ENCODE results near the gene C1orf210.

C1orf210 gene

DNA sequence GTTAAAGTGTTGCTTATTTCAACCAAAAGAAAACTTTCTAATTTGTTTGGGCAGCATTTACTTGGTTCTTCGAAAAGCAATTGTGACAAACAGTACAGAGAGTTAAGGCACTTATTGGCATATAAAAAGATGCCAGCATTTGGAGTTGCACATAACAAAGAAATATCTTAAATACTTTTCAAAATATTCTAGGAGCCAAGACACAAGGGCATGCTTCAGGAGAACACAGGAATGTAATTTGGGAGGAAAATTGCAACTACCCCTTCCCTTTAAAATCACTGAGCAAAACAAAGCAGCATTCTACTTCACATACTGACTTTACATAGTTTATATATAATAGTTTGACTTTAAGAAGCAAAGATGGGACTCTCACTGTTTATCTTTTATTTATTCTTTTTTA lies 10.8 kb upstream of the C1orf210 start:
- no peak for DNase-seq (ENCODE audit: low read depth in 2 of 3, low spot score in 1 of 3)

DNA sequence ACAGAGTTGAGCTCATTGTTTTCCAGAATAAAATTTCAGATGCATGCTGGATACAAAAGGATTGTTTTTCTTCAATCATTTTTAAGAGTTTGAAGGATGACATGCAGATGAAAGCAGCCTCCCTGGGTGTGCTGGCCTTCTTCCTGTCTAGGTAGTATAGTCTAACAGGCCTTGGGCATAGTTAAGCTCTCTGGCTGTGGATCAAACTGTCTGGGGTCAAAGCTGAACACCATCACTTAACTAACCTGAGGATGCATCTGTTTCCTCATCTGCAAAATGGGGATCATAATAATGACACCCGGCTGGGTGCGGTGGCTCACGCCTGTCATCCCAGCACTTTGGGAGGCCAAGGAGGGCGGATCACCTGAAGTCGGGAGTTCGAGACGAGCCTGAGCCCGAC lies 9.4 kb upstream of the C1orf210 start:
- DNase-seq (ENCODE audit: low read depth in 2 of 3, low spot score in 1 of 3) = no peak

DNA sequence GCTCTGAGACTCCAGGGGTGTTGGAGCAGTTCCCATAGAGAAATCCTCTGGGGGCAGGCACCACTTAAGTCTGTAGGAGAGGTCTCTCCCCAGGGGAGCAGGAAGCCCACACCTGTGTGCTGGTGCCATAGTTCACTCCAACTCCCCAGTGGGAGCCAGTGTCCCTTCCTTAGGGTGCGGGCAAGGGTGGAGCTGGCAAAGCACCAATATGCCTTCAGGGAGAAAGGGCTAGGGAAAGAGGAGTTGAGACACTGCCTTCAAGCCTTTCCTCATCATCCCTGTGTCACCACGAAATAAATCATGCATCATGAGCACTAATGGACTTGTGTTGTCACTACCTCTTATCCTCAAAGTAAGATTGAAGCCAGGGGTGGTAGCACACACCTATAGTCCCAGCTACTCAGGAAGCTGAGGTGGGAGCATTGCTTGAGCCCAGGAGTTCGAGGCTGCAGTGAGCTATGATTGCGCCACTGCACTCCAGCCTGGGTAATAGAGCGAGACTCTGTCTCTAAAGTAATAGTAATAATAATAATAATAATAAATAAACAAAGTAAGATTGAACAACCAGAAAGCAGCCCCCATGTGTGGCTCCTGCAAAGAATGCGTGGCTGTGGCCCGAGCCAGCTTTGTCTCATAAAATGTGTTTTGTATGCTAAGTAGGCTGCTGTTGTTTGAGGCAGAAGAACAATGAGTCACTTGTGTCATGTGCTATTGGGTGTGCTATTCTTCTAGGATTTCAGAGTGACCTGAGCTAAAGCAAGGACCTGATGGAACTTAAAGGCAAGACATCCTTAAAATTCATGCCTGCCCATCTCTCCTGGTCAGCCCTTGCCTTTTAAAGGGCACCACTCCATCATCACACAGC lies 8.7 kb upstream of the C1orf210 start:
- DNase-seq (ENCODE audit: low read depth in 2 of 3, low spot score in 1 of 3) = no peak

DNA sequence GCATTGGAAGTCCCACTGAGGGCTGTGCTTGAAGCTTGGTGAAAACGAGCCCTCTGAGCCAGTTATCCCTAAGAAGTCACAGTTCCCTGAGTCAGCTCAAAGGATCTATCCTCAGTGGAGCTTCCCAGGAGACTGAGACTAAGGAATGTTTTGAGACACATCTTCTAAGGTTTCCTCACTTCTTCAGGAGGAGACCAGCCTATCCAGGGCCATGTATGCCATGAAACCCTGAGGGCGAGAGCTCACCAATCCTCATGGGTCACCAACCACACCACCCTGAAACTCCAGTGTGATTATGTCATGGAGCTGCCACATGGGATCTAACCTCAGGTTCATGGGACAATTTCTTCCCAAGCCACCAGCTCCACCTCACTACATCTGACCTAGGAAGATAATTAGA lies 7.8 kb upstream of the C1orf210 start:
- no peak for DNase-seq (ENCODE audit: low read depth in 2 of 3, low spot score in 1 of 3)

DNA sequence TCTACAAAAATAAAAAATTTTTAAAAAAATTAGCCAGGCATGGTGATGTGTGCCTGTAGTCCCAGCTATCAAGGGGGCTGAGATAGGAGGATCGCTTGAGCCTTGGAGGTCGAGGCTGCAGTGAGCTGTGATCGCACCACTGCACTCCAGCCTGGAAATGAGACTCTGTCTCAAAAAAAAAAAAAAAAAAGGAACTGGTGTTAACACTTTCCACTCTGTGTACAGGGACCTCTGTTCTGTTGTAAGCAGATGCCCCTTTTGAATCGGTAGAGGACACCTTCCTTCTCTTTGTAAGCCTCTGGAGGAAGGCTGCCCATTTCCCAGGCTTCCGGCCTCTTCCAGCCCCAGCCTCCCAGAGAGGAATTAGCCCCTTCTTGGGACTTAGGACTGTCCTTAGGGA lies 7.3 kb upstream of the C1orf210 start:
- DNase-seq (ENCODE audit: low read depth in 2 of 3, low spot score in 1 of 3) = no peak

DNA sequence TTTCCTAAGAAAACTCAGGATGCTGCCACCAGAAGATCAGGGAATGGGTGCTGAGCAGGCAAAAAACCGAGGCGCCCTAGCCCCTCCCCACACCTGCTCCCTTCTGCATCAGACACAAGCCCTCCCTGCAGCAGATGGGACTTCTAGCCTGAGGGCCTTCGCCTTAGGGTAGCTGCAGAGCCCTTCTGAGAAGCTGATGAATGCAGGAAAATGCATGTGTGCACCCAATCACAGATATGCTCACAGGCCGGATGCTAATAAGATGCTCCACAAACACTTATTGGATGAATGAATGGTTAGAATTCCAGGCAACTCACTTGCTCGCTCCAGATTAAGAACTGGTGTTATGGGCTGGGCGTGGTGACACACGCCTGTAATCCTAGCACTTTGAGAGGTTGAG lies 6.8 kb upstream of the C1orf210 start:
- DNase-seq (ENCODE audit: low read depth in 2 of 3, low spot score in 1 of 3) = no peak

DNA sequence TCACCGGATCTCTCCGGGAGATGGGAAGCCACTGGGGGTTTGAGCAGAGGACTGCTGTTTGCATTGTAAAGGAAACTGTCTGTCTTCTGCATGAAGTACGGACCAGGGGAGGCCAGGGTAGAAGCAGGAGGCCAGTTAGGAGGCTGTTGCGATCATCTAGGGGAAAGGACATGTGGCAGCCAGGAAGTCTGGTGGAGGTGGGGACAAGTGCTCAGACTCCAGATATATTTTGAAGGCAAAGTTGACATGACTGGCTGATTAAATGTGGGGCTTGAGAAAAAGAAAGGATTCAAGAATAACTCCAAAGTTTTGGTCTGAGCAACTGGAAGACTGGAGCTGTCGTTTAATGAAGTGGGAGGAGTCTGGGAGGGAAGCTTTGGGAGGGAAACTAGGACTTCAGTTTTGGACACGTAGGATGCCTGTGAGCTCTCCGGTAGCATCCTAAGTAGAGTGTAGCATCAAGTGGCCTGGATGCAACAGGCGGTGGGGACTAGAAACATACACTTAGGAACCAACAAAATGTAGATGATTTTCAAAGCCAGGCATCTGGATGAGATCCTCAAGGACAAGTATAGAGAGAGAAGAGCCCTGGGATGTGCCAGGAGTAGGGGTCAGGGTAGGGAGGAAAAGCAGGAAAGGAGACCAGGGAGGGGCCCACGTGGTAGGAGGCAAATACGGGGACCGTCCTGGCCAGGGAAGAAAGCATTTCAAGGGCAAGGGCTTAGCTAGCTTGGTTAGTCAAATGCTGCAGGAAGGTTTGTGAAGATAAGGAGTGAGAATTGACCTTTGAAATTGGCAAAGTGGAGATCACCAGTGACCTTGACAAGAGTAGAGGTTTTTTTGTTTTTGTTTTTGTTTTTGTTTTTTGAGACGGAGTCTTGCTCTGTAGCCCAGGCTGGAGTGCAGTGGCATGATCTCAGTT lies 3.7 kb upstream of the C1orf210 start:
- no peak for DNase-seq (ENCODE audit: low read depth in 2 of 3, low spot score in 1 of 3)

DNA sequence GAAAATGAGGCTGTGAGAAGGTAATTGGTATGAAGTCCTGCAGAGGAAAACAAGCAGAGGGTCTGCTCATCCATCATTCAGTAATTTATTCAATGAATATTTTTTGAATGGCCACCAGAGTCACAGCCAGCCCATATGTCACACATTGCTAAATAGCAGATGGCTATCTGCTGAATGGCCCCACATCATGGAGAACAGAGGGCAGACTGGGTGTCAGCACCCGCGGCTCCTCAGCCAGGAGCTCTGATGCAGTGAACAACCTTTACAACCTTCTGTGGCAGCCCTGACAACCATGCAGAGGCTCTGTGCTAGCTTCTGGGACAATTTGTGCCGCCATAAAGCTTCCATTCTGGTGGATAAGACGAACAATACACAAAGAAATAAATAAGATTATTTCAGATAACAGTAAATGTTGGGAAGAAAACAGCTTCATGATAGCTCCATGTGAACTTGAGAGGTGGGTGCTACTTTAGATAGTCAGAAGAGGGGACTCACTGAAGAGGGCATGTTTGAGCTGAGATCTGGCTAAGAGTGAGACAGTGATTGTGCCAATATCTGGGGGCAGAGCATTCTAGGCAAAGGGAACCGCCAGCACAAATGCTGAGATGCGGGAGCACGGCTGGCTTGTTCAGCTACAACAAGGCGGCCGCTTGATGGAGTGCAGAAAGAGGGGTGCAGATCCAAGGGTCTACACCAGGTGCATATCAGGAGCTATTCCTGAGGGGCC lies 2.8 kb upstream of the C1orf210 start:
- no peak for DNase-seq (ENCODE audit: low read depth in 2 of 3, low spot score in 1 of 3)

DNA sequence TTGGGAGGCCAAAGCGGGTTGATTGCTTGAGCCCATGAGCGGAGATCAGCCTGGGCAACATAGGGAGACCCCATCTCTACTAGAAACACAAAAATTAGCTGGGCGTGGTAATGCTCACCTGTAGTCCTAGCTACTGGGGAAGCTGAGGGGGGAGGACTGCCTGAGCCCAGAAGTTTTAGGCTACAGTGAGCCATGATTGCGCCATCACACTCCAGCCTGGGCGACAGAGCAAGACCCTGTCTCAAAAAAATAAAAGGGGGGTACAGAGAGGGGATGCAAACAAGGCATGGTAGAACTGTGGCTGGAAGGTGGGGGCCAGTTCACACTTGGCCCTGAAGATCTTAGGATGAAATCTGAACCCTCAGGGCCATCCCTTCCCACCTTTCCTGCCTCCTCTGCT lies 1.2 kb upstream of the C1orf210 start:
- no peak for DNase-seq (ENCODE audit: low read depth in 2 of 3, low spot score in 1 of 3)

DNA sequence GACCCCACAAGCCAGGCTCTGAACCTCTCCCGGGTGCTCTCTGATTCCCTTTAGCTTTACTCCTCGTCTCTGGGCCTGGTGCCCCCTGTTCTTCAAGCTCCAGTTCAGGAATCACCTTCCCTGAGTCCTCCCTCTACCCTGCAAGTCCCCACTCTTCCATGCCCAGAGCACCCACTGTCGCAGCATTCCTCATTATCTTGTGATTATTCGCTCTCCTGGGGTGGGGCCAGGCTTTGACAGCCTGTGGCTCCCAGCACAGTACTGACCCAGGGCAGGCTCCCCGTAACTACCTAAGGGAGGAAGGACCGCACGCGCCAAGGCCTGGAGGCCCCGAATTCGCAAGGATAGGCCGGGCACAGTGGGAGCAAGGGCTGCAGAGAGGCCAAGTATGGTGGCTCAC lies 734 bp upstream of the C1orf210 start:
- DNase-seq (ENCODE audit: low read depth in 2 of 3, low spot score in 1 of 3) = no peak

DNA sequence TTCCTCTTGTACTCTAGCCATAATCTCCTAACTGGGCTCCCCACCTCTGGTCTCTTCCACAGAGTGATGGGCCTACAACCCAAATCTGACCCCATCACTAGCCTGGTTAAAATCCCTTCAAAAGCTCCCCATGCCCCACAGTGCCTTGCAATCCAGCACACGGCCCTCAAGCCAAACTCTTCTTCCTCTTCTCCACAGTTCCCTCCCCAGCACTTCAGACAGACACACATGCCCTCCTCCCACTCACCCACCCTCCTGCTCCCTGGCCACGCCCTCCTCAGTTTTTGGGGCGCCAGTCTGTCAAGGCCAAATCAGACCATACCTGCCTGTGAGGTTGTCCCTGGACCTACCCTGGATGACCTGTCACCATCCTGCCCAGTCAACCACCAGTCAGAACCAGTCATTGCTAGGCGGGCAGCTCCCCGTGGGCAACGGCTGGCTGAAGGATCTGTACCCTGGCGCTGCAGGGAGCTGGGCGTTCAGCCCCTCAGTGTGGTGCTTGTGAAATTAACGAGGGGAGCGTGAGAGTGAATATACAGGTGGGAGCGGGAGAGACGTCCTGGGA lies 753 bp downstream of the C1orf210 start:
- no peak for DNase-seq (ENCODE audit: low read depth in 2 of 3, low spot score in 1 of 3)

DNA sequence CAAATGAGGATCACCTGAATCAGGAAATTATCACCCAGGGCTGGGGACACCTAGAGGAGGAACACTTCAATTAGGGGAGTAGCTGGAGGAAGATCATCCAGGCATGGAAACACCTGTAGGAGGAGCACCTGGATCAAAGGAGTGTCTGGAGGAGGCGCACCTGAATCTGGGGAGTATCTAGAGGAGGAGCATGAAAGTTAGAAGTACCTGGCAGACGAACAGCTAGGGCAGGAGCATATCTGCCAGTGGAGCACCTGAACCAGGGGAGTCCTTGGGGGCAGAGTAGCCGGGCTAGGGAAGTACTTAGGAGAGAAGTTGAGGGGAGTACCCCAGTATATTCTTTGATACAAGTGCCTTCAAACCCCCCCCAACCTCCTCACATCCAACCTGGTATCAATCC lies 1.3 kb downstream of the C1orf210 start:
- DNase-seq (ENCODE audit: low read depth in 2 of 3, low spot score in 1 of 3) = no peak

DNA sequence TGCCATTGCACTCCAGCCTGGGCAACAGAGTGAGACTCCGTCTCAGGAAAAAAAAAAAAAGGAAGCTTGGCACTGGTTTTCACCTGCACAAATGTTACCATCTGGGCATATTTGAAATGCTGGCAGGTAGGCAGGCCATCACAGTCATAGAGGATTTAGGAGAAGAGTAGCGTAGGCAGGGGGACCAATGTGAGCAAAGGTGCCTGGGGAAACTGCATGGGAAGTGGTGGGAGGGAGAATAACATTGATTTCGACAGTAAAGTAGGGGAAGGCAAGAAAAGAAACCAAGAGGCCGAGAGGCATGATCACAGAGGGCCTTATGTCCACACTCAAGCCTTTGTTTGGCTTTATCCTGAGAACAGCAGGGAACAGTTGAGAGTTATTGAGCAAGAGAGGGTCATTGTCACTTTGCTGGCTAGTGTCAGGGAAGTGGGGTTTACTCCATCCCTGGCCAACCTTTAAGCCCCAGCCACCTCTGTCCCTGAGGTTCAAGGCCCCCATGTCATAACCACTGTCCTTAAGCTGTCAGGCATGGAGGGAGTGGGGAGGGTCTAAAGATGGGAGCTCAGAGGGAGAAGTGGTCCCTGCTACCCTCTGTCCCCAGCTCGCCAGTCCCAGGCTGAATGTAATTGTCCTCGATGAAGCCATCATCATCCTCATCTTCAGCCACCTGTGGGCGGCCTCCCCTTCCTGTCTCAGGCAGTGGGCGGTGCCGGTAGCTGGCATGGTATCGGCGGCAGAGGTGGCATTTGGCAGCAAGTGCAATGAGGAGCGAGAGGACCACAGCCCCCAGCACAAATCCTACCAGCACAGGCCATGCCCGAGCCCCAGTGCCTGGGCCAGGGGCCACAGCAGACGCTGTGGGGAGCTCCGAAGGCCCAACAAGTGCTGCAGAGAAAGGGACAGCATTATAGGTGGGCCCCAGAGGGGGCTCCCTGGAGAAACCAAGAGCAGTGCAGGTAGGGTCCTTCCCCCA lies 2.9 kb downstream of the C1orf210 start:
- DNase-seq (ENCODE audit: low read depth in 2 of 3, low spot score in 1 of 3) = no peak

DNA sequence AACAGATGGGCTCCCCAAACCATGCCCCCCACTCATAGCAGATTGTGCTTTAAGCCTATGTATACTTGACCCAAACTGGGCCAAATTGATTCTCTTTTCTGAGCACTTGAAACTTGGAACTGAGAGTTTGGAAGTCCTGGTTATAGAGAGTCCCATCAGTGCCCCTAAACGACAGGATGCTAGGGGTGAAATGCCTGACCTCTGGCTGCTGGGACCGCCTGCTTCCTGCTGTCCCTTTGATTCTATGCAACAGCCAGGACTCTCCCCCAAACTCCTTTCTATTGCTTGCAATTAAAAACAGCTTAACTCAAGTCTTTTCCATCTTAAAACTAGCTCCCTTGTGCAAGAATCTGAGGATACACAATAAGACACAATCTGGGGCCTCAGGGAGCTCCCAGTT lies 4.7 kb downstream of the C1orf210 start:
- DNase-seq (ENCODE audit: low read depth in 2 of 3, low spot score in 1 of 3) = no peak

DNA sequence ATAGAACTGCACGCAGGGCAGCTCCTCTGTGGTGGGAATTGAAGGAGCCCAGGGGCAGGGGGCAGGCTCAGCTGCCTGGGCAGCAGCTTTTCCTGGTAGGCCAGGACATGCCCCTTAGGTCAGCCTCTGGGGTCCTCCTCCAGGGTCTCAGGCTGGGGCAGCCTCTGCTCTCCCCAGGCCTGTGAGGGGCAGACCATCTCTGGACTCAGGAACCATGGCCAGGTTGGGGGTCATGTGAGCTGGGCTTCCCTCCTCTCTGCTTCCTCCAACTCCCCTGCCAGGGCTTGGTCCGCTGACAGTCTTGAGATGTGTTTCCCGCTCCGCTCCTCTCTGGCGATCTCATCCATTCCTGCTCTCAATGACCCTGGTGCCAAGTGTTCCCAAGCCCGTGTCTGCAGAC lies 5.7 kb downstream of the C1orf210 start:
- no peak for DNase-seq (ENCODE audit: low read depth in 2 of 3, low spot score in 1 of 3)

DNA sequence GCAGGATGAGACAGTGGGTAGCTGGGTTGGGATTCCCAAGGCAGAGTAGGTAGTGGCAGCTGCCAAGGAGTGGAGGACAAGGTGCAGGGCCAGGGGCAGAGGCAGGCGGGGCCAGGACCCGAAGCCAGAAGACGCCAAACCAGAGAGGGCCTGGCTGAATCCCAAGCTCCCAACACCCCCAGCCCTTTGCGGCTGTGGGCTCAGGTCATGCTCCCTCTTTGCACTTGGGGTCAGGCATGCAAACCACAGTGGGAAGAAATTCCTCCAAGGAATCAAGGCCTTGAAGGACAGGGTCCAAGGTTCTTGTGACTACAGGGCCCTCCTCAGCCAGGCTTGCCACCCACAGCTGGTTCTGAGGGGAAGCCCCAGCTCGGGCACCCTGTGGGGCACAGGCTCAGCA lies 6.2 kb downstream of the C1orf210 start:
- no peak for DNase-seq (ENCODE audit: low read depth in 2 of 3, low spot score in 1 of 3)

DNA sequence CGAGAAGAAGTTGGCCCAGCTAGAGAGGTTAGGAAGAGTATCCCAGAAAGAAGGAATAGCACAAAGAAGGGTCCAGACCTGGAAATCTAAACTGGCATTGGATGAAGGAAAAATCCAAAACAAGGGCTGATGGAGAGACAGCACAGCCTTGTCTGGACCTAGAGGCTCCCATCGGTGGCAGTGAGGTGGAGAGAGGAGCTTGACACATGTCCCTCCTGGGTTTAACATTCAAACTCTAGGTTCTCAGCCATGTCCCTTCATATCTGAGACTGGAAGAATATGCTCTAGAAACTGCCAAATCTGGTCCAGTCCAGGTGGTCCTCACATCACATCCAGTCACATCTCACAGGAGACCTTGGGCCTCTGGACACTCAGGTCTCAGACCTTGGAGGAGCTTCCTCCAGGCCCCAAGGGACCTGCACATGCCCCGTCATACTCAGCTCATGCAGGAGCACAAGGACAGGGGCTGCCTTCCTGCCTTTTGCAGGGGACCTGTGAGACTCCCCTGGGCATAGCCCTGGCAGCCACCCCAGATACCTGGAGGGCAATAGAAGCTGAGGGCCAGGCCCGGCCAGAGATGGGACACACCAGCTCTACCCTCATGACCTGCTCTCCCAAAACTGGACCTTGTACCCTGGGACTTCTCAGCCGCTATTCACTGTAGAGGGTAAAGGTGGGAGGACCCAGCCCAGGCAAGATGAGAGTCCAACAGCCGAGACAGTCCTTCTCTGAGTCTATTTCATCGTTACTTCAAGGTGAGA lies 8.1 kb downstream of the C1orf210 start:
- no peak for DNase-seq (ENCODE audit: low read depth in 2 of 3, low spot score in 1 of 3)

DNA sequence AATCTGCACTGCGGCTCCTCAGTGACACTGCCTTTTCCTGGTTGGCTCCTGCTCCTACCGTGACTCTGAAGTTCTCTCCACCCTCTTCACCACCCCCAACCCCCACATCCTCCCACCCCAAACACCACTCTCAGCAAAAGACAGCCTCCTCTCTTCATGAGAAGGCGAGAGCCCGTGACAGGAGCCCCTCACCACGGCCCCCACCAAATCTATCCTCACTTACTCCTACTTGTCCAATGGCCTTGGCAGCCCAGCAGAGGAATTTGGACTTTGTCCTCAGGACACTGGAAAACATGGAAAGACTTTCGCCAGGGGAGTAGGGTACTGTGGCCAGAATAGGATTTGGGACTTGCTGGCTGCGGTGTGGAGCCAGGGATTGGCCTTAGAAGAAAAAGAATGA lies 8.7 kb downstream of the C1orf210 start:
- DNase-seq (ENCODE audit: low read depth in 2 of 3, low spot score in 1 of 3) = no peak

DNA sequence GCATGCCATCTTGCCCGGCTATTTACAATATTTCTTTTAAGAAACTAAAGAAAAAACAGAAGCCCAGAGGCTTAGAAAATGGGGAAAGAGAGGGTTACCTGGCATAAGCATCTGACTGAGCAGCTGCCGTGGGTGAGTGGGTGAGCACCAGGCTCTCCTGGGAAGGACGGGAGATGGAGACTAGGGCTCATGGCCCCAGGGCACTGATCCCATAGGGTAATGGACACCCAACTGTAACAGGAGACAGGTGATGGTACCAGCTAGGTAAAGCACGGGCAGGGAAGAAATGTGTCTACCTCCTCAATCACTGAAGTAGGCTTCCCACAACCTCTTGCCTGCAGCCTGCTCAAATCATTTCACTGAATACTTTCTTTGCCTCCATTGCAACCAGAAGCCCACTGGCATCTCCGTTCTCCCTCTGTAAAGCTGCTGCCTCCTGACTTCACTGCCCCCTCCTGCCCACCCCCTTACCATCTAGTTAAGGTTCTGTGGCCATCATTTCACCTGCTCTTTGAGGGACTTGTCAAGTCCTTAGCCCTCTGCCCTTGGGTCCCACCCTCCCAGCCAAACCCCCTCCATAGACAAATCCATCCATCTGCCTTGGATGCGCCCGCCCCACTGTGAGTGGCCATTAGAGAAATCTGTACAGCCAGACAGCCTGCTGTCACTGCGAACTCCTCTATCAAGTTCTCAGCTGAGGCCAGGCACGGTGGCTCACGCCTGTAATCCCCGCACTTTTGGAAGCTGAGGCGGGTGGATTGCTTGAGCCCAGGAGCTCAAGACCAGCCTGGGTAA lies 9.4 kb downstream of the C1orf210 start:
- no peak for DNase-seq (ENCODE audit: low read depth in 2 of 3, low spot score in 1 of 3)
